Measurements from ENCODE around the gene DDOST. TPM values are rescaled to one million over a fixed set of nuclear protein-coding genes. Genes with fewer than 3 reads are reported as not detected.
"Not testable (repeated sequence)": the region's sequence is repeated elsewhere in the genome, so short reads cannot be mapped to it uniquely, and the experiment has no call there.

DDOST gene
- polyA plus RNA-seq, 3 donors, result 125 to 245 (median 241) TPM

GRCh38 chr1:20610970-20611369 lies 50.2 kb downstream of the DDOST start:
- TF ChIP-seq, protein P1, sequence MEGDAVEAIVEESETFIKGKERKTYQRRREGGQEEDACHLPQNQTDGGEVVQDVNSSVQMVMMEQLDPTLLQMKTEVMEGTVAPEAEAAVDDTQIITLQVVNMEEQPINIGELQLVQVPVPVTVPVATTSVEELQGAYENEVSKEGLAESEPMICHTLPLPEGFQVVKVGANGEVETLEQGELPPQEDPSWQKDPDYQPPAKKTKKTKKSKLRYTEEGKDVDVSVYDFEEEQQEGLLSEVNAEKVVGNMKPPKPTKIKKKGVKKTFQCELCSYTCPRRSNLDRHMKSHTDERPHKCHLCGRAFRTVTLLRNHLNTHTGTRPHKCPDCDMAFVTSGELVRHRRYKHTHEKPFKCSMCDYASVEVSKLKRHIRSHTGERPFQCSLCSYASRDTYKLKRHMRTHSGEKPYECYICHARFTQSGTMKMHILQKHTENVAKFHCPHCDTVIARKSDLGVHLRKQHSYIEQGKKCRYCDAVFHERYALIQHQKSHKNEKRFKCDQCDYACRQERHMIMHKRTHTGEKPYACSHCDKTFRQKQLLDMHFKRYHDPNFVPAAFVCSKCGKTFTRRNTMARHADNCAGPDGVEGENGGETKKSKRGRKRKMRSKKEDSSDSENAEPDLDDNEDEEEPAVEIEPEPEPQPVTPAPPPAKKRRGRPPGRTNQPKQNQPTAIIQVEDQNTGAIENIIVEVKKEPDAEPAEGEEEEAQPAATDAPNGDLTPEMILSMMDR (IDR thresholded peaks at IDR 0.05), result no peak
- H3K4me2 ChIP-seq (replicated peaks; ENCODE audit: extremely low read depth, low read length, poor library complexity, severe bottlenecking), result no peak overlapping the region
- no peak for DNase-seq
- H3K27me3 ChIP-seq (ENCODE audit: control insufficient read depth in 2 of 2, insufficient read depth in 2 of 2, low read length in 2 of 2), result no peaks in the 10 kb centered on the region
- peaks cover 75 to 96% of the 10 kb centered on the region in 2 donors for H3K36me3 ChIP-seq (replicated peaks in 1 of 2; ENCODE audit: control insufficient read depth in 1 of 2, insufficient read depth in 2 of 2, low read length in 2 of 2)
- H3K79me2 ChIP-seq (ENCODE audit: insufficient read depth, low read length), result peaks cover 41% of the 10 kb centered on the region
- no CpG with 5 or more reads among the region's 2 CpGs for WGBS (ENCODE audit: insufficient coverage)
- Mint-ChIP-seq H3K9me3 (no peaks in the 10 kb centered on the region), H3K36me3 (peaks cover 68 to 90% of the 10 kb centered on the region in 2 donors), H3K27me3 (ENCODE audit: low read depth in 3 of 3) (peaks cover 0 to 2% (median 2%) of the 10 kb centered on the region in 3 donors), H3K4me1 (peaks cover 2% of the 10 kb centered on the region), H3K27ac (peak overlapping the region in 1 of 7 donors; percentile 80), H3K4me3 (no peak overlapping the region)
- H3K27ac ChIP-seq (ENCODE audit: low read depth in 1 of 2, low read length in 2 of 2), result no peak overlapping the region
- no peak overlapping the region for H2AFZ ChIP-seq (ENCODE audit: insufficient read depth, low read depth, low read length, poor library complexity, severe bottlenecking)
- H3K9ac ChIP-seq (ENCODE audit: insufficient read depth, low read length, poor library complexity, severe bottlenecking), result no peak overlapping the region
- intact Hi-C loops (cut with micrococcal nuclease), result no loop called here
- peaks cover 66% of the 10 kb centered on the region for H4K20me1 ChIP-seq (ENCODE audit: insufficient read depth, low read length)
- H3K9me3 ChIP-seq (replicated peaks in 1 of 2; ENCODE audit: control insufficient read depth in 1 of 2, insufficient read depth in 1 of 2, low read length in 2 of 2), result no peaks in the 10 kb centered on the region
- no peaks in the 10 kb centered on the region for H3K4me1 ChIP-seq (ENCODE audit: control insufficient read depth in 1 of 2, insufficient read depth in 2 of 2, low read length in 2 of 2)
- no peak overlapping the region for H3K4me3 ChIP-seq (replicated peaks in 1 of 3; ENCODE audit: low read depth in 2 of 3, low read length in 3 of 3)

DNA sequence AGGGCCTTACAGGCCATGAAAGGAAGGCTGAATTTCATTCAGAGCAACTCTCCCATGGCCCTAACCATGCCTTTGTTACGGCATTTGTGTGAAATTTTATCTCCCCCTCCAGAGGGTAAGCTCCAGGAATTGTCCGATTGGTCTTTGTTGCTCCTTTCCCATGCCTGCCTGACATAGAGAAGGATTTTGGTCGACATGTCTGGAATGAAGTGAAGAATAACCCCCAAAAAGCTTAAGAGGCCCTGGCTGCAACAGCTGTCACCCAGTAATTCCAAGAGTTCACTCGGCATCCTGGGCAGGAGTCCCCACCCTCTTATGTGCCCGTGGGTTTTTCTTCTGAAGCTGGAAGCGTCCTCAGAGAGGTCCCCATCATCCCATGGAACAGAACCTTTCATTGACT lies 51.6 kb downstream of the DDOST start:
- TF ChIP-seq, protein P1 (IDR thresholded peaks at IDR 0.05), result no peak
- H2AFZ ChIP-seq (ENCODE audit: insufficient read depth, low read depth, low read length, poor library complexity, severe bottlenecking), result no peak overlapping the region
- H3K4me1 ChIP-seq (ENCODE audit: control insufficient read depth in 1 of 2, insufficient read depth in 2 of 2, low read length in 2 of 2), result peaks cover 8% of the 10 kb centered on the region in 2 donors
- H3K79me2 ChIP-seq (ENCODE audit: insufficient read depth, low read length), result peaks cover 45% of the 10 kb centered on the region
- Mint-ChIP-seq H3K36me3 (peaks cover 64 to 84% of the 10 kb centered on the region in 2 donors), H3K27me3 (ENCODE audit: low read depth in 3 of 3) (peaks cover 0 to 2% (median 2%) of the 10 kb centered on the region in 3 donors), H3K4me1 (peaks cover 9% of the 10 kb centered on the region), H3K27ac (no peak overlapping the region), H3K9me3 (no peaks in the 10 kb centered on the region), H3K4me3 (no peak overlapping the region)
- H3K9ac ChIP-seq (ENCODE audit: insufficient read depth, low read length, poor library complexity, severe bottlenecking), result no peak overlapping the region
- no CpG with 5 or more reads among the region's 6 CpGs for WGBS (ENCODE audit: insufficient coverage)
- H4K20me1 ChIP-seq (ENCODE audit: insufficient read depth, low read length), result peaks cover 59% of the 10 kb centered on the region
- intact Hi-C loops (cut with micrococcal nuclease), result no loop called here
- no peak overlapping the region for H3K4me3 ChIP-seq (replicated peaks in 1 of 3; ENCODE audit: low read depth in 2 of 3, low read length in 3 of 3)
- DNase-seq, result no peak
- no peaks in the 10 kb centered on the region for H3K9me3 ChIP-seq (replicated peaks in 1 of 2; ENCODE audit: control insufficient read depth in 1 of 2, insufficient read depth in 1 of 2, low read length in 2 of 2)
- H3K27me3 ChIP-seq (ENCODE audit: control insufficient read depth in 2 of 2, insufficient read depth in 2 of 2, low read length in 2 of 2), result no peaks in the 10 kb centered on the region
- H3K4me2 ChIP-seq (replicated peaks; ENCODE audit: extremely low read depth, low read length, poor library complexity, severe bottlenecking), result no peak overlapping the region
- peaks cover 69 to 88% of the 10 kb centered on the region in 2 donors for H3K36me3 ChIP-seq (replicated peaks in 1 of 2; ENCODE audit: control insufficient read depth in 1 of 2, insufficient read depth in 2 of 2, low read length in 2 of 2)
- no peak overlapping the region for H3K27ac ChIP-seq (ENCODE audit: low read depth in 1 of 2, low read length in 2 of 2)

GRCh38 chr1:20606801-20607570 lies 54.2 kb downstream of the DDOST start:
- intact Hi-C loops (cut with micrococcal nuclease); H3K9me3 Mint-ChIP-seq; H3K9ac ChIP-seq (ENCODE audit: insufficient read depth, low read length, poor library complexity, severe bottlenecking); H3K27me3 Mint-ChIP-seq (ENCODE audit: low read depth in 3 of 3); H3K27me3 ChIP-seq (ENCODE audit: control insufficient read depth in 2 of 2, insufficient read depth in 2 of 2, low read length in 2 of 2); H3K27ac ChIP-seq (ENCODE audit: low read depth in 1 of 2, low read length in 2 of 2); H3K4me3 ChIP-seq (replicated peaks in 1 of 3; ENCODE audit: low read depth in 2 of 3, low read length in 3 of 3); H3K4me3 Mint-ChIP-seq; H2AFZ ChIP-seq (ENCODE audit: insufficient read depth, low read depth, low read length, poor library complexity, severe bottlenecking); DNase-seq; H3K9me3 ChIP-seq (replicated peaks in 1 of 2; ENCODE audit: control insufficient read depth in 1 of 2, insufficient read depth in 1 of 2, low read length in 2 of 2); H3K4me2 ChIP-seq (replicated peaks; ENCODE audit: extremely low read depth, low read length, poor library complexity, severe bottlenecking): not testable (repeated sequence)
- Mint-ChIP-seq H3K27ac (peak overlapping the region in 3 of 7 donors; percentile 28 to 68 (median 47)), H3K36me3 (peaks cover 50 to 75% of the 10 kb centered on the region in 2 donors), H3K4me1 (peaks cover 32% of the 10 kb centered on the region)
- Histone ChIP-seq H4K20me1 (ENCODE audit: insufficient read depth, low read length) (peaks cover 47% of the 10 kb centered on the region), H3K4me1 (ENCODE audit: control insufficient read depth in 1 of 2, insufficient read depth in 2 of 2, low read length in 2 of 2) (peaks cover 30 to 34% of the 10 kb centered on the region in 2 donors), H3K36me3 (replicated peaks in 1 of 2; ENCODE audit: control insufficient read depth in 1 of 2, insufficient read depth in 2 of 2, low read length in 2 of 2) (peaks cover 51 to 65% of the 10 kb centered on the region in 2 donors), H3K79me2 (ENCODE audit: insufficient read depth, low read length) (peaks cover 62% of the 10 kb centered on the region)
- 80% methylated on average over 1 of the region's 7 CpGs for WGBS (ENCODE audit: insufficient coverage)

Data from CD14-positive monocyte (primary cell).